ENCODE data around the gene CES1.
"Not testable (repeated sequence)": the region's sequence is repeated elsewhere in the genome, so short reads cannot be mapped to it uniquely, and the experiment has no call there.

CES1 gene

GRCh38 chr16:55812951-55813350, 19.9 kb downstream of the CES1 start:
- no peak overlapping the region for H3K9ac ChIP-seq (ENCODE audit: insufficient read length)
- no peak for TF ChIP-seq FOXP2 (optimal IDR thresholded peaks at IDR 0.05; ENCODE audit: control extremely low read depth, extremely low read length, insufficient read depth)
- TF ChIP-seq EZH2 (IDR thresholded peaks at IDR 0.05) = no peak
- no peak for TF ChIP-seq POLR2AphosphoS5 (IDR thresholded peaks at IDR 0.05; ENCODE audit: borderline replicate concordance, low read depth, low read length)
- H3K4me3 ChIP-seq = no peak overlapping the region
- no peaks in the 10 kb centered on the region for H3K36me3 ChIP-seq (ENCODE audit: insufficient read depth, low read length)
- no peak for DNase-seq (ENCODE audit: low read depth, low spot score)
- H3K9me3 ChIP-seq (ENCODE audit: low read depth, low read length) = no peaks in the 10 kb centered on the region
- H3K27ac ChIP-seq = no peak overlapping the region

GRCh38 chr16:55811811-55812210, 21.1 kb downstream of the CES1 start:
- Histone ChIP-seq H3K4me3 (no peak overlapping the region), H3K9me3 (ENCODE audit: low read depth, low read length) (no peaks in the 10 kb centered on the region), H3K36me3 (ENCODE audit: insufficient read depth, low read length) (no peaks in the 10 kb centered on the region), H3K27ac (no peak overlapping the region), H3K9ac (ENCODE audit: insufficient read length) (no peak overlapping the region)
- no peak for DNase-seq (ENCODE audit: low read depth, low spot score)
- no peak for TF ChIP-seq FOXP2 (optimal IDR thresholded peaks at IDR 0.05; ENCODE audit: control extremely low read depth, extremely low read length, insufficient read depth)
- TF ChIP-seq EZH2 (IDR thresholded peaks at IDR 0.05) = no peak
- TF ChIP-seq POLR2AphosphoS5 (IDR thresholded peaks at IDR 0.05; ENCODE audit: borderline replicate concordance, low read depth, low read length) = no peak

GRCh38 chr16:55810451-55810961, 22.4 kb downstream of the CES1 start:
- Histone ChIP-seq H3K4me3 (no peak overlapping the region), H3K9ac (ENCODE audit: insufficient read length) (no peak overlapping the region), H3K36me3 (ENCODE audit: insufficient read depth, low read length) (no peaks in the 10 kb centered on the region), H3K27ac (no peak overlapping the region), H3K9me3 (ENCODE audit: low read depth, low read length) (no peaks in the 10 kb centered on the region)
- no peak for DNase-seq (ENCODE audit: low read depth, low spot score)
- TF ChIP-seq POLR2AphosphoS5 (IDR thresholded peaks at IDR 0.05; ENCODE audit: borderline replicate concordance, low read depth, low read length) (no peak), FOXP2 (optimal IDR thresholded peaks at IDR 0.05; ENCODE audit: control extremely low read depth, extremely low read length, insufficient read depth) (no peak), EZH2 (IDR thresholded peaks at IDR 0.05) (no peak)

GRCh38 chr16:55809851-55810250, 23.0 kb downstream of the CES1 start:
- H3K36me3 ChIP-seq (ENCODE audit: insufficient read depth, low read length) = no peaks in the 10 kb centered on the region
- no peak for TF ChIP-seq EZH2 (IDR thresholded peaks at IDR 0.05)
- no peak for TF ChIP-seq FOXP2 (optimal IDR thresholded peaks at IDR 0.05; ENCODE audit: control extremely low read depth, extremely low read length, insufficient read depth)
- TF ChIP-seq POLR2AphosphoS5 (IDR thresholded peaks at IDR 0.05; ENCODE audit: borderline replicate concordance, low read depth, low read length) = no peak

GRCh38 chr16:55809386-55809785, 23.5 kb downstream of the CES1 start:
- no peak for DNase-seq (ENCODE audit: low read depth, low spot score)
- H3K9me3 ChIP-seq (ENCODE audit: low read depth, low read length) = no peaks in the 10 kb centered on the region
- no peak overlapping the region for H3K9ac ChIP-seq (ENCODE audit: insufficient read length)
- TF ChIP-seq EZH2 (IDR thresholded peaks at IDR 0.05) = no peak
- no peak for TF ChIP-seq POLR2AphosphoS5 (IDR thresholded peaks at IDR 0.05; ENCODE audit: borderline replicate concordance, low read depth, low read length)
- no peak for TF ChIP-seq FOXP2 (optimal IDR thresholded peaks at IDR 0.05; ENCODE audit: control extremely low read depth, extremely low read length, insufficient read depth)
- H3K27ac ChIP-seq = no peak overlapping the region
- H3K36me3 ChIP-seq (ENCODE audit: insufficient read depth, low read length) = no peaks in the 10 kb centered on the region
- H3K4me3 ChIP-seq = no peak overlapping the region

More at GRCh38 chr16:55809851-55810250, 23.0 kb downstream of the CES1 start:
- H3K27ac ChIP-seq = no peak overlapping the region
- DNase-seq (ENCODE audit: low read depth, low spot score) = no peak
- H3K9me3 ChIP-seq (ENCODE audit: low read depth, low read length) = no peaks in the 10 kb centered on the region
- no peak overlapping the region for H3K9ac ChIP-seq (ENCODE audit: insufficient read length)
- H3K4me3 ChIP-seq = no peak overlapping the region

GRCh38 chr16:55808286-55808685, 24.6 kb downstream of the CES1 start:
- not testable (repeated sequence) for H3K9ac ChIP-seq (ENCODE audit: insufficient read length); H3K36me3 ChIP-seq (ENCODE audit: insufficient read depth, low read length); DNase-seq (ENCODE audit: low read depth, low spot score); H3K4me3 ChIP-seq; H3K9me3 ChIP-seq (ENCODE audit: low read depth, low read length); H3K27ac ChIP-seq

GRCh38 chr16:55805104-55805503, 27.8 kb downstream of the CES1 start:
- H3K27ac ChIP-seq; DNase-seq (ENCODE audit: low read depth, low spot score): not testable (repeated sequence)

GRCh38 chr16:55803681-55804080, 29.2 kb downstream of the CES1 start:
- not testable (repeated sequence) for H3K27ac ChIP-seq; H3K9ac ChIP-seq (ENCODE audit: insufficient read length); H3K36me3 ChIP-seq (ENCODE audit: insufficient read depth, low read length); H3K9me3 ChIP-seq (ENCODE audit: low read depth, low read length); H3K4me3 ChIP-seq; DNase-seq (ENCODE audit: low read depth, low spot score)

More at GRCh38 chr16:55805104-55805503, 27.8 kb downstream of the CES1 start:
- H3K9me3 ChIP-seq (ENCODE audit: low read depth, low read length); H3K4me3 ChIP-seq; H3K36me3 ChIP-seq (ENCODE audit: insufficient read depth, low read length); H3K9ac ChIP-seq (ENCODE audit: insufficient read length): not testable (repeated sequence)

GRCh38 chr16:55792934-55793374, 39.9 kb downstream of the CES1 start:
- H3K27ac ChIP-seq; DNase-seq (ENCODE audit: low read depth, low spot score); H3K36me3 ChIP-seq (ENCODE audit: insufficient read depth, low read length); H3K9me3 ChIP-seq (ENCODE audit: low read depth, low read length); H3K9ac ChIP-seq (ENCODE audit: insufficient read length); H3K4me3 ChIP-seq: not testable (repeated sequence)

- DNase-seq (ENCODE audit: low read depth, low spot score); H3K4me3 ChIP-seq; H3K27ac ChIP-seq; H3K9ac ChIP-seq (ENCODE audit: insufficient read length); H3K9me3 ChIP-seq (ENCODE audit: low read depth, low read length); H3K36me3 ChIP-seq (ENCODE audit: insufficient read depth, low read length): not testable (repeated sequence)
These were observed 41.4 kb downstream of the CES1 start for GRCh38 chr16:55791512-55791911.

GRCh38 chr16:55790240-55790639, 42.7 kb downstream of the CES1 start:
- not testable (repeated sequence) for H3K4me3 ChIP-seq; H3K27ac ChIP-seq; DNase-seq (ENCODE audit: low read depth, low spot score); H3K9me3 ChIP-seq (ENCODE audit: low read depth, low read length); H3K36me3 ChIP-seq (ENCODE audit: insufficient read depth, low read length); H3K9ac ChIP-seq (ENCODE audit: insufficient read length)

GRCh38 chr16:55782793-55783091, 50.2 kb downstream of the CES1 start:
- not testable (repeated sequence) for DNase-seq (ENCODE audit: low read depth, low spot score); H3K4me3 ChIP-seq; H3K27ac ChIP-seq; H3K36me3 ChIP-seq (ENCODE audit: insufficient read depth, low read length); H3K9me3 ChIP-seq (ENCODE audit: low read depth, low read length); H3K9ac ChIP-seq (ENCODE audit: insufficient read length)

GRCh38 chr16:55782091-55782792, 50.7 kb downstream of the CES1 start:
- H3K27ac ChIP-seq; DNase-seq (ENCODE audit: low read depth, low spot score); H3K36me3 ChIP-seq (ENCODE audit: insufficient read depth, low read length); H3K4me3 ChIP-seq; H3K9me3 ChIP-seq (ENCODE audit: low read depth, low read length); H3K9ac ChIP-seq (ENCODE audit: insufficient read length): not testable (repeated sequence)
